Activated naive CD8-positive, alpha-beta T cell (primary cell): ENCODE data around the gene TMEM196.
"Not testable (repeated sequence)": the region's sequence is repeated elsewhere in the genome, so short reads cannot be mapped to it uniquely, and the experiment has no call there.

ENCODE experiments used
- H3K27ac Mint-ChIP-seq: one replicate; pipeline ENCODE4 v1.8.0; 2021; ENCODE audit warnings: mixed read lengths
- H3K27me3 Mint-ChIP-seq: one replicate; pipeline ENCODE4 v1.8.0; 2021; ENCODE audit warnings: mixed read lengths
- H3K36me3 Mint-ChIP-seq: one replicate; pipeline ENCODE4 v1.8.0; 2021; ENCODE audit warnings: mixed read lengths
- H3K4me1 Mint-ChIP-seq: one replicate; pipeline ENCODE4 v1.8.0; 2021; ENCODE audit warnings: low read depth, mixed read lengths
- H3K4me3 Mint-ChIP-seq: one replicate; pipeline ENCODE4 v1.8.0; 2021; ENCODE audit warnings: mild to moderate bottlenecking, mixed read lengths
- H3K9me3 Mint-ChIP-seq: one replicate; pipeline ENCODE4 v1.8.0; 2021; ENCODE audit warnings: low read depth, mixed read lengths

TMEM196 gene

DNA sequence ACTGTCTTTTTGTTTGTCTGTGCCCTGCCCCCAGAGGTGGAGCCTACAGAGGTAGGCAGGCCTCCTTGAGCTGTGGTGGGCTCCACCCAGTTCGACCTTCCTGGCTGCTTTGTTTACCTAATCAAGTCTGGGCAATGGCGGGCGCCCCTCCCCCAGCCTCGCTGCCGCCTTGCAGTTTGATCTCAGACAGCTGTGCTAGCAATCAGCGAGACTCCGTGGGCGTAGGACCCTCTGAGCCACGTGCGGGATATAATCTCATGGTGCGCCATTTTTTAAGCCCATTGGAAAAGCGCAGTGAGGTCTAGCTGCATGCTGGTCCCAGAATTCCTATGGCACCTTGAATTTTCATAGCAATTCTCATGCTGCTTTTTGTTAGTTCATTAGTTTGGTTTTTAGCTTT lies 84.3 kb downstream of the TMEM196 start:
- H3K27me3 Mint-ChIP-seq, H3K4me3 Mint-ChIP-seq, H3K4me1 Mint-ChIP-seq, H3K9me3 Mint-ChIP-seq, H3K36me3 Mint-ChIP-seq, H3K27ac Mint-ChIP-seq: not testable (repeated sequence)

DNA sequence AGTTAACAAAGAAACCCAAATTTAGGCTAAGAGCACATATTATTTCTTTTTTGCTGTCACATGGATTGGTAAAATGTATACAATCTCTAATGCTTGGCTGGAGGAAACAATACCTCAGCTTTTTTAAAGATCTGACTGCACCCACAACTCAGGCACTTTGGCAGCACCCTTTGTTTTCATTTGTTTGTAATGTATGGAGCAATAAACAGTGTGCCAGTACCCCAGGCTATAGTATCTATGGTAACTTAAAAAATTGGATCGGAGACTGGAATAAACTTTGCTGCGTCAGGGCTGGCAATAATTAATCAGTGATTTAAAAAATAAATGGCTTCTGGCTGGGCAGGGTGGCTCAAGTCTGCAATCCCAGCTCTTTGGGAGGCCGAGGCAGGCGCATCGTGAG lies 91.8 kb downstream of the TMEM196 start:
- Mint-ChIP-seq H3K36me3 (no peaks in the 10 kb centered on the region), H3K27ac (no peak overlapping the region), H3K4me3 (no peak overlapping the region), H3K4me1 (peaks cover 1% of the 10 kb centered on the region), H3K9me3 (no peaks in the 10 kb centered on the region), H3K27me3 (no peaks in the 10 kb centered on the region)

DNA sequence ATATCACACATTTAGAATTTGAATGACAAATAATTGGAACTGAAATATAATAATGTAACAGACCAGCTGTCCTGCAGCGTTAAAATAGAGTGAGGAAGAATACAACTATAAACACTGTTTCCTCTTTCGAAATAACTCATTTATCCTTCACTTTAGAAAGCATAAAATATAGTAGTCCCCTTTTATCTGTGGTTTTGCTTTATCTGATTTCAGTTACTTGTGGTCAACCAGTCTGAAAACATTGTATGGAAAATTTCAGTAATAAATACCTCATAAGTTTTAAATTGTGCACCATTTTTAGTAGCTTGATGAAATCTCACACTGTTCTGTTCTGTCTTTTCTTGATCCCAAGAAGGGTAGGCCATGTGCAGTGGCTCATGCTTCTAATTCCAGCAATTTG lies 96.2 kb downstream of the TMEM196 start:
- Mint-ChIP-seq H3K36me3 (no peaks in the 10 kb centered on the region), H3K27me3 (no peaks in the 10 kb centered on the region), H3K4me1 (peaks cover 1% of the 10 kb centered on the region), H3K9me3 (no peaks in the 10 kb centered on the region), H3K27ac (no peak overlapping the region), H3K4me3 (no peak overlapping the region)

DNA sequence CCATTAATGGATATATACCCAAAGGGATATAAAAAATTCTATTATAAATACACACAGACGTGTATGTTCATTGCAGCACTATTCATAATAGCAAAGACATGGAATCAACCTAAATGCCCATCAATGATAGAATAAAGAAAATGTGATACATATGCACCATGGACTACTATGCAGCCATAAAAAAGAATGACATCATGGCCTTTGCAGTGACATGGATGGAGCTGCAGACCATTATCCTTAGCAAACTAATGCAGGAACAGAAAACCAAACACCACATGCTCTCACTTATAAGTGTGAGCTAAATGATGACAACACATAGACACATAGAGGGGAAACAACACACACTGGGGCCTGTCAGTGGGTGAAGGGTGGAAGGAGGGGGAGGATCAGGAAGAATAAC lies 97.6 kb downstream of the TMEM196 start:
- H3K36me3 Mint-ChIP-seq: no peaks in the 10 kb centered on the region
- H3K4me3 Mint-ChIP-seq: no peak overlapping the region
- peaks cover 1% of the 10 kb centered on the region for H3K4me1 Mint-ChIP-seq
- no peaks in the 10 kb centered on the region for H3K27me3 Mint-ChIP-seq
- H3K9me3 Mint-ChIP-seq: no peaks in the 10 kb centered on the region
- H3K27ac Mint-ChIP-seq: no peak overlapping the region

DNA sequence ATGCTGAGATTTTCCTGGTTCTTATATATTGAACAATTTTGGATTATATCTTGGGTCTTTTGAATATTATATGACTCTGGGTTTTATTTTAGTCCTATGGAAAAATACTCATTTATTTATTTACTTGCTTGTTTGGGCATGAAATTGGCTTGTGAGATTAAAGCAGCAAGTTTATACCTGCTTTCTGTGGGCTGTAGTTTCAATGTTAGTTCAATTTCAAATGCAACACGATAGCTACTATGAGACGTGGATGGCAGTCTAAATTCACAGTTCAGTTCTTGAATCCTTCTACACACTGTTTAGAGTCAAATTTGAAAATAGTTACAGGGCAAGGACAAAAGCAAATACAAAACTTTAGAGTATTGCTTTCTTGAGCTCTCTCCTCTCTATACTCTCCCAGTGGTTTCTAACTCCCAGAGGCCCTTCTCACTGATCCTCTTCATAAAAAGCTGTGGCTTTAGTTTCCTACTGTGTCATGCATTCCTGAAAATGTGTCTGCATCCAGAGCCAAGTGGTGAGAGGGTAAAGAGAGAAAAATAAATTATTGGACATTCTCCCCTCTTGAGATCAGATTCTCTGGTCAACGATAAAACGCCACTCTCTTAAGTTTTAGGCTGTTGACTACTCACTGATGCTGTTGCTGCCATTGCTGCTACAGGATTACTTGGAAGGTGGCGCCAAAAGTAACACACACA lies 99.0 kb downstream of the TMEM196 start:
- Mint-ChIP-seq H3K4me3 (no peak overlapping the region), H3K4me1 (peaks cover 1% of the 10 kb centered on the region), H3K36me3 (no peaks in the 10 kb centered on the region), H3K27ac (no peak overlapping the region), H3K27me3 (no peaks in the 10 kb centered on the region), H3K9me3 (no peaks in the 10 kb centered on the region)

DNA sequence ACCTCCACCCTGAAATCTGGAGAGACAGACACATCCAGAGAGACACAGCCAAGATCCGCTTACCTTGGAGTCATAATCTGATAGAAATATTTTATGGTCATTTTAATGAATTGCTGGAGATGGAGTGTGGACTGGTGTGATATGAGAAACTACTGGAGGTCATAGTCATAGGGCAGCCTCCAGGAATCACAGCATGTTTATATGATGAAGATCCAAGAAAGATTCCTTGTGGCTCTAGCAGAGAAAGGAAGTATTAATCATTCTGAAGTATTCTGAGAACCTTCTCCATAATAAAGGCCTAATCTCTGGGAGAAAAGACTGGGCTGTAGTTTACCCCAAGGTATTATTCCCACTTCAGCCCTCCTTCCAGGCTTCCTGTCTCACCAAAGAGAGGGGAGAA lies 102.6 kb downstream of the TMEM196 start:
- no peaks in the 10 kb centered on the region for H3K27me3 Mint-ChIP-seq

More for the DNA sequence above, 102.6 kb downstream of the TMEM196 start:
- no peaks in the 10 kb centered on the region for H3K4me1 Mint-ChIP-seq
- H3K4me3 Mint-ChIP-seq: no peak overlapping the region
- no peak overlapping the region for H3K27ac Mint-ChIP-seq
- no peaks in the 10 kb centered on the region for H3K9me3 Mint-ChIP-seq
- H3K36me3 Mint-ChIP-seq: no peaks in the 10 kb centered on the region
